ENCODE results near the gene GALNS.
"Not testable (repeated sequence)": the region's sequence is repeated elsewhere in the genome, so short reads cannot be mapped to it uniquely, and the experiment has no call there.

GALNS gene

GRCh38 chr16:88807142-88807625 is 49.6 kb downstream of the GALNS start:
- DNase-seq (ENCODE audit: low read depth in 1 of 2, low spot score in 1 of 2): no peak

- no peak for DNase-seq (ENCODE audit: low read depth in 1 of 2, low spot score in 1 of 2)
Measured at GRCh38 chr16:88806491-88807111, 50.1 kb downstream of the GALNS start.

DNA sequence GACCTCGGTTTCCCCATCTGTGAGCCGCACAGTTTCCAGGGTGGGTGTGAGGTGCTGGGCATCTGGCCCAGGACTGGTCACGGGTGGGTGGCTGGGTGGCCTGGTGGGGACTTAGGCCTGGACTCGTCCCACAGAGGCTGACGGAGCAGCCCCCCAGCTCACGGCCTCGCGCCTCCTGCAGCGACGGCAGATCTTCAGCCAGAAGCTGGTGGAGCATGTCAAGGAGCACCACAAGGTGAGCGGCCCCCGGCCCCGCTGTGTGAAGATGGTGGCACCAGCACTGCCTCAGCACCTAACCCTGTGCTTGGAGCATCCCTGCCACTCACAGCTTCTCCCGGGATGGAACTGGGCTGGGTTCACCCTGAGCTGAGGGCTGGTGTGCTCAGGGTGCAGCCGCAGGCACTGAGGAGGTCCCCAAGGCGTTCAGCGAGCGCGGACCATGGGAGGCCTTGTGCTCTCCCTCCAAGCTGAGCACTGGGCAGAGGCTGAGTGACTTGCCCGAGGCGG is 50.8 kb downstream of the GALNS start:
- DNase-seq (ENCODE audit: low read depth in 1 of 2, low spot score in 1 of 2): no peak

DNA sequence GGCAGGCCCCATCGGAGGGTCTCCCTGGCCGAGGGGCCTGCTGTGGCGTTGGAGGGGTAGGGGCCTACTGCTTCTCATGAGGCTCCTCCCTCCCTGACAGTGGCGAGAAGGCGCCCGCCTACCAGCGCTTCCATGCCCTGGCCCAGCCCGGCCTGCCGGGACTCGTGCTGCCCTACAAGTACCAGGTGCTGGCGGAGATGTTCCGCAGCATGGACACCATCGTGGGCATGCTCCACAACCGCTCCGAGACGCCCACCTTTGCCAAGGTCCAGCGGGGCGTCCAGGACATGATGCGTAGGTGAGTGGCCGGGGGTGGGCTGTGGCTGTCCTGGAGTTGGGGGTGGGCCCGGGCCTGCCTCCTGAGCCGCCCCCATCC is 51.4 kb downstream of the GALNS start:
- DNase-seq (ENCODE audit: low read depth in 1 of 2, low spot score in 1 of 2): no peak

DNA sequence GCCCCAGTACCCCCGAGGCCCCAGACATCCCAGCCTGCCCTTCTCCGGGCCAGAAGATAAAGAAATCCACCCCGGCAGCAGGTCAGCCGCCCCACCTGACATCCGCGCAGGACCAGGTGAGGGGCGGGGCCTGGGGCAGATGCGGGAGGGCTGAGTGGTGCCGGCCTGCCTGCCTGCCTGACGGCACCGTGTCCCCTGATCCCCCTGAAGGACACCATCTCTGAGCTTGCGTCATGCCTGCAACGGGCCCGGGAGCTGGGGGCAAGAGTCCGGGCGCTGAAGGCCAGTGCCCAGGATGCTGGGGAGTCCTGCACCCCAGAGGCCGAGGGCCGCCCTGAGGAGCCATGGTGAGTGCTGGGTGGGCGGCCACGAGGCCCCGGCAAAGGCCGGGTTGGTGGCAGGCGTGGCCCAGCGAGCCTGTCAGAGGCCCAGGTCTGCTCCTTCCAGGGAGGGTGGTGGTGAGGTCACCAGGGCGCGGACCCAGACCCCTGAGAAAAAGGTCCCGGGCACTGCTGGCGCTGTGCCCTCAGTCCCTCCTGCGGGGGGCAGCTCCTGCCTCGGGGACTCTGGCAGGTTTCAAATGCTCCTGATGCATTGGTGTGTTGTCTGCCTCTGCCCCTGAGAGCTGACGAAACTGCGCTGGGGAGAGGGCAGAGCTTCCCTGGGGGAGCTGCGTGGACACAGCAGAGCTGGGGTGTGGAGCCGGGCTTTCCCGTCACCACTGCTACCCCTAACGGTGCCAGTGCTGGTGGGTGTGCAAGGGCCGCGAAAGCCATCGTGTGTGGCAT is 52.0 kb downstream of the GALNS start:
- DNase-seq (ENCODE audit: low read depth in 1 of 2, low spot score in 1 of 2): no peak

DNA sequence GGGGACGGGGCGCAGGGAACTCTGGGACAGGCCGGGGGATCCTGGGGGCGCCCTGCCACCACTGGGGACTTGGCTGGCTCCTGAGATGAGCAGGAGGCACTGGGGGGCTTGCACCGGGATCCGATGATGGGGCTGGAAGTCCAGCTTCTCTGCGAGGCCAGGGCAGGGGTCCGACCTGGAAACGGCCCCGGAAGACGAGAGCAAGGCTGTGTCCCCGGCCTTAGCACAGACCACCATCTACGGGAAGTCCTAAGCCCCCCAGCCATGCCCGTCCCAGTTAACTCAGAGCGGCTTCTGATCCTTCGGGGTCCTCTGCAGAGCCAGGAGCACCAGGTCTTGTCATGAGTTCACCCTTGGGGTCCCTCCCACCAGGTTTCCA is 52.6 kb downstream of the GALNS start:
- no peak for DNase-seq (ENCODE audit: low read depth in 1 of 2, low spot score in 1 of 2)

DNA sequence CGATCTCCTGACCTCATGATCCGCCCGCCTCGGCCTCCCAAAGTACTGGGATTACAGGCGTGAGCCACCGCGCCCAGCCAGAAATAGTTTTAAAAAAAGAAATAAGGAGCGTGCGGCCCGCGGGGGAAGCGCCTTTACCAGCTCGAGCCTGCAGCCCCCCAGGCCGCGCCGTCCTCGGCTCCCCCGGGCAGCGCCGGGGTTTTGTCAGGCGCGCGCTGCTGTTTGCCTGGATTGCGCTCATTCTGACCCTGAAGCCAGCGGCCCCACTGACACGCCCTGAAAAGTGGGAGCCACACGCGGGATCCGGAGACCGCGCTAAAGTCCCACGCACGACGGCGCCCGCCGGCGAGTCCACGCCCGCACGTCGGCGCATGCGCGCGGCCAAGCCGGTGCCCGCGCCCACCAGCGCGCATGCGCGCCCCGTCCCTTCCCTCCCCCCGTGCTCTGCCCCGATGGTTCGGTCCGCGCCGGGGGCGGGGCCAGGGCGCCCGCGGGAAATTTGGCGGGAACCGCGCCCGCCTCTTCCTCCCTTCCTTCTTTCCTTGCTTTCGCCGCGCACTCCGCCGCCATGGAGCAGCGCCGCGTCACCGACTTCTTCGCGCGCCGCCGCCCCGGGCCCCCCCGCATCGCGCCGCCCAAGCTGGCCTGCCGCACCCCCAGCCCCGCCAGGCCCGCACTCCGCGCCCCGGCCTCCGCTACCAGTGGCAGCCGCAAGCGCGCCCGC is 53.3 kb downstream of the GALNS start, which contains the start of gene CDT1:
CDT1 (plus strand) TSS at position 526 of the 724 bp plus-strand sequence; CDS start at position 569, 43 bp downstream.
- peak; percentile 68 to 86 for DNase-seq (ENCODE audit: low read depth in 1 of 2, low spot score in 1 of 2)

DNA sequence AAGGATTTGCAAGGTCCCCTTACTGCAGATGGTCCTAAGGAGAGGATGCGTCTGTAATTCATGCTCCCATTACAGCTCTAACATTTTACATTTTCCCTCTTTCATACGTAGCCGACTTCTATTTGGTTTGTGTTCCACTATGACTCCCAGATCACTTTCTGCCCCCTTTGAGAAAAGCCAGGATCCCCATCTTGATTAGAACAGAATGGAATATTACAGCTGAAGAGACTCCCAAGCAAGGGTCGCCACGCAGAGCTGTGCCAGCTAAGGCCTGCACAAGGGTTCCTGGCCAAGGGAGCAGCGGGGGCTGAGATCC is 56.5 kb downstream of the GALNS start:
- DNase-seq (ENCODE audit: low read depth in 1 of 2, low spot score in 1 of 2): no peak

- DNase-seq (ENCODE audit: low read depth in 1 of 2, low spot score in 1 of 2): no peak
Measured at GRCh38 chr16:88799569-88800276, 57.0 kb downstream of the GALNS start.

- DNase-seq (ENCODE audit: low read depth in 1 of 2, low spot score in 1 of 2): no peak
Measured at GRCh38 chr16:88798772-88799455, 57.8 kb downstream of the GALNS start.

DNA sequence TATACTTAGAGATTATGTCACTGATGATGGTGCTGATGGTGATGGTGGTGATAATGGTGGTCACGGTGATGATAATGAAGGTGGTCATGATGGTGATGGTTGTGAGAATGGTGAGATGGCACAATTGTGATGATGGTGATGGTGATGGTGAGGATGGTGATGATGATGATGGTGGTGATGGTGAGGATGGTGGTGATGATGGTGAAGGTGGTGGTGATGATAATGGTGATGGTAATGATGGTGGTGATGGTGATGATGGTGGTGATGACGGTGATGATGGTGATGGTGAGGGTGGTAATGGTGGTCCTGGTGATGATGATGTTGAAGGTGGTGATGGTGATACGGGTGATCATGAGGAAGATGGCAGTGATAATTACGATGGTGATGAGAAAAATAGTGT is 58.7 kb downstream of the GALNS start:
- DNase-seq (ENCODE audit: low read depth in 1 of 2, low spot score in 1 of 2): no peak

- no peak for DNase-seq (ENCODE audit: low read depth in 1 of 2, low spot score in 1 of 2)
Measured at GRCh38 chr16:88796278-88796677, 60.5 kb downstream of the GALNS start.

GRCh38 chr16:88793251-88793954 is 63.3 kb downstream of the GALNS start:
- no peak for DNase-seq (ENCODE audit: low read depth in 1 of 2, low spot score in 1 of 2)

DNA sequence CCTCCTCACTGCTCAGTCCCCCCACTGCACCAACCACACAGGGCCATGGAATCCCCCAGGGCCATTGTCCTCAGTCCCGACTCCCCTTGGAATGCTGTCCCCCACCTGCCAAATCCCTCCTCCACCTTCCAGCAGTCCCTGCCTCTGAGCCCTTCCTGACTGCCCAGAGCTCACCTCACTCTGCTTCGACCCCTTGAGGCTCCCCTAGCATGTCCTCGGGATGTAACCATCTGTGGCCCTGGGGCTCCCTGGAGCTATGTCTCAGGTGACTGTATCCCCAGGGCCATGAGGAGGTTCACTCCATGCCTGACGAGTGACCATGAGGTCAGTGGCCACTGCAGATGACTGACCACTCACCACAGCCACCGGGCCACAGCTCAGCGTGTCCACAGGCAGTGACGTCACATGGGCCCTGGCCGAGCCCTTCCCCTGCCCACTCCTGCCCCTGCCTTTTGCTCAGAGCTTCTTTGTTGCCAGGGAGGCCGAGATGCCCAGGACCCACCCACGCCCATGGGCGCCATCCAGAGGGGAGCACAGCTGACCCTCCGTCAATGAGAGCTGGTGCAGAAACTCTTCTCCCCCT is 64.0 kb downstream of the GALNS start:
- no peak for DNase-seq (ENCODE audit: low read depth in 1 of 2, low spot score in 1 of 2)

- DNase-seq (ENCODE audit: low read depth in 1 of 2, low spot score in 1 of 2): no peak
Measured at GRCh38 chr16:88792078-88792550, 64.6 kb downstream of the GALNS start.

DNA sequence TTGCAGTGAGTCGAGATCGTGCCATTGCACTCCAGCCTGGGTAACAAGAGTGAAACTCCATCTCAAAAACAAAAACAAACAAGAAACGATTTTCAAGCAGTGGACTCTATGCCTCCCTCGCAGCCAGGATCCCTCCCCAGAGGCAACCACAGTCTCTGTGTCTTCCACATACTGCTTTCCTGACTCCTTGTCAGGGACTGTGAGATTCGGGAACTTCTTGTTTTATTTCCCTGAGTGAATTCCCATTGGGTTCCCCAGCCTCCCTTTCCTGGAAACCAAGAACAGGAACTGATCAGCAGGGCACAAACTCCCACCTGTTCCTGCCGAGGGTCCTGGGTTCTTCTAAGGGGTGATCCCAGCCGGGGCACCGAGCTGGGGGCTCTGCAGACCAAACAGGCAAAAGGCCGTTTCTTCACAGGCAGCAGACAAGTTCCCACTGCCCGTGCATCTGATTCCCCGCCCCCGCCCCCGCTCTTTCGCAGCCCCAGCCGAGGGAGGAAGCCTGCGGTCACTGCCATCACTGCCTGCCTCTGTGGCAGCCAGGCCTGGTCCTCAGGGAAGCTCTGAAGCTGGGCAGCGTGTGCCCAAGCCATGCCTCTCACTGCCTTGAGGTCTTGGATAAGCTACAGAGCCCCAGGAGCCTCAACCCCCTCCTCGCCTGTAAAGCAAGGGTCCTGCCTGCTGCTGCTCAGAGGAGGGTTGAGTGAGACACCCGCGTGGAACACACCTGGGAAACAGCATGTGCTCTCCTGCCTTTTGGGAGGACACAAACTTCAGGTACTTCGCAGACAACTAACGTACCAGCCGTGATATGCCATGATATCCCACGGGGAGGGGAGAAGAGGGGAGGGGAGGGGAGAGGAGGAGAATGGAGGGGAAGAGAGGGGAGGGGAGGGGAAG is 66.2 kb downstream of the GALNS start:
- DNase-seq (ENCODE audit: low read depth in 1 of 2, low spot score in 1 of 2): peak in 1 of 2 donors; percentile 44

- no peak for DNase-seq (ENCODE audit: low read depth in 1 of 2, low spot score in 1 of 2)
Measured at GRCh38 chr16:88789594-88789993, 67.2 kb downstream of the GALNS start.

DNA sequence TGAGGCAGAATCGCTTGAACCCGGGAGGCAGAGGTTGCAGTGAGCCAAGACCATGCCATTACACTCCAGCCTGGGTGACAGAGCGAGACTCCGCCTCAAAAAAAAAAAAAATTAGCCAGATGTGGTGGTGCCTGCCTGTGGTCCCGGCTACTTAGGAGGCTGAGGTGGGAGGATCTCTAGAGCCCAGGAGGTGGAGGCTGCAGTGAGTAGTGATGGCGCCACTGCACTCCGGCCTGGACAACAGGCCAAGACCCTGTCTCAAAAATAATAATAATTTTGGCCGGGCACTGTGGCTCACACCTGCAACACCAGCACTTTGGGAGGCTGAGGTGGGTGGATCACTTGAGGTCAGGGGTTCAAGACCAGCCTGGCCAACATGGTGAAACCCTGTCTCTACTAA is 68.0 kb downstream of the GALNS start:
- not testable (repeated sequence) for DNase-seq (ENCODE audit: low read depth in 1 of 2, low spot score in 1 of 2)

All from activated T-helper 1 cell treated with anti-CD3 and anti-CD28 coated beads, Interleukin-2, amount 50 U/mL, for 16 hours (primary cell).